ENCODE data around the gene ERICH4. TPM values are rescaled to one million over a fixed set of nuclear protein-coding genes. Genes with fewer than 3 reads are reported as not detected.

Gene ERICH4
- total RNA-seq, 4 donors from 2014 or later: not detected

DNA sequence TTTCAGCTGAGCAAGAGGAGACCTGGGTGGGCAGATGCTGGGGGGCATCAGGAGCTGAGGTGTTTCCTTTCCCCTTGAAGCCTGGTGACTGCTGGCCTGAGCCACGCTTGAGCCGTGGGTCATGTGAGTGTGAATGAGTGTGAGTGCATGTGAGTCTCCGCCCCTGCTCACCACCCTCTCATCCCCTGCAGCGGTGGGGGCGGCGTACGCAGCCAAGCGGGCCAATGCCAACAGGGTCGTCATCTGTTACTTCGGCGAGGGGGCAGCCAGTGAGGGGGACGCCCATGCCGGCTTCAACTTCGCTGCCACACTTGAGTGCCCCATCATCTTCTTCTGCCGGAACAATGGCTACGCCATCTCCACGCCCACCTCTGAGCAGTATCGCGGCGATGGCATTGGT lies 21.0 kb upstream of the ERICH4 start:
- Histone ChIP-seq H3K9me3 (no peaks in the 10 kb centered on the region), H3K4me3 (no peak overlapping the region), H3K36me3 (peaks cover 85% of the 10 kb centered on the region), H3K27ac (no peak overlapping the region), H3K4me1 (peaks cover 25% of the 10 kb centered on the region), H3K27me3 (no peaks in the 10 kb centered on the region)
- no peak for DNase-seq (ENCODE audit: low spot score in 2 of 2)
- TF ChIP-seq POLR2AphosphoS5 (IDR thresholded peaks at IDR 0.05) (no peak), POLR2A (IDR thresholded peaks at IDR 0.05) (no peak), EP300 (IDR thresholded peaks at IDR 0.05) (no peak)
- TF ChIP-seq, protein P1, sequence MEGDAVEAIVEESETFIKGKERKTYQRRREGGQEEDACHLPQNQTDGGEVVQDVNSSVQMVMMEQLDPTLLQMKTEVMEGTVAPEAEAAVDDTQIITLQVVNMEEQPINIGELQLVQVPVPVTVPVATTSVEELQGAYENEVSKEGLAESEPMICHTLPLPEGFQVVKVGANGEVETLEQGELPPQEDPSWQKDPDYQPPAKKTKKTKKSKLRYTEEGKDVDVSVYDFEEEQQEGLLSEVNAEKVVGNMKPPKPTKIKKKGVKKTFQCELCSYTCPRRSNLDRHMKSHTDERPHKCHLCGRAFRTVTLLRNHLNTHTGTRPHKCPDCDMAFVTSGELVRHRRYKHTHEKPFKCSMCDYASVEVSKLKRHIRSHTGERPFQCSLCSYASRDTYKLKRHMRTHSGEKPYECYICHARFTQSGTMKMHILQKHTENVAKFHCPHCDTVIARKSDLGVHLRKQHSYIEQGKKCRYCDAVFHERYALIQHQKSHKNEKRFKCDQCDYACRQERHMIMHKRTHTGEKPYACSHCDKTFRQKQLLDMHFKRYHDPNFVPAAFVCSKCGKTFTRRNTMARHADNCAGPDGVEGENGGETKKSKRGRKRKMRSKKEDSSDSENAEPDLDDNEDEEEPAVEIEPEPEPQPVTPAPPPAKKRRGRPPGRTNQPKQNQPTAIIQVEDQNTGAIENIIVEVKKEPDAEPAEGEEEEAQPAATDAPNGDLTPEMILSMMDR (IDR thresholded peaks at IDR 0.05): no peak
- WGBS: 88% methylated on average over 20 of the region's 20 CpGs

DNA sequence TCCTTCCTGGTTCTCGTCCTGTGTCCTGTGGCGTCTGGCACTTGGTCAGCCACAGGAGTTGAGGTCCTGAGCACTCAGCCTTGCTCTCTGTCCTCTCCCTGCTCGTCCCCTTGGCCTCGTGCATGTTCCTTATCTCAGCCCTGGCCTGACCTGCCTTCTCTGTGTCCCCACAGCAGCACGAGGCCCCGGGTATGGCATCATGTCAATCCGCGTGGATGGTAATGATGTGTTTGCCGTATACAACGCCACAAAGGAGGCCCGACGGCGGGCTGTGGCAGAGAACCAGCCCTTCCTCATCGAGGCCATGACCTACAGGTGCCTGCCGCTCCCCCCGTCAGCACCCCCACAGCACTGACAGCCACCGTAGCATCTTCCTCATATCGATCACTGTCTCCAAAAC lies 20.5 kb upstream of the ERICH4 start:
- H3K9me3 ChIP-seq: no peaks in the 10 kb centered on the region
- H3K4me1 ChIP-seq: peaks cover 28% of the 10 kb centered on the region
- WGBS: 84% methylated on average over 18 of the region's 18 CpGs
- H3K27ac ChIP-seq: no peak overlapping the region
- no peak overlapping the region for H3K4me3 ChIP-seq
- H3K27me3 ChIP-seq: no peaks in the 10 kb centered on the region
- TF ChIP-seq, protein P1 (IDR thresholded peaks at IDR 0.05): no peak
- TF ChIP-seq EP300 (IDR thresholded peaks at IDR 0.05) (no peak), POLR2AphosphoS5 (IDR thresholded peaks at IDR 0.05) (no peak), POLR2A (IDR thresholded peaks at IDR 0.05) (no peak)
- no peak for DNase-seq (ENCODE audit: low spot score in 2 of 2)
- peaks cover 81% of the 10 kb centered on the region for H3K36me3 ChIP-seq

DNA sequence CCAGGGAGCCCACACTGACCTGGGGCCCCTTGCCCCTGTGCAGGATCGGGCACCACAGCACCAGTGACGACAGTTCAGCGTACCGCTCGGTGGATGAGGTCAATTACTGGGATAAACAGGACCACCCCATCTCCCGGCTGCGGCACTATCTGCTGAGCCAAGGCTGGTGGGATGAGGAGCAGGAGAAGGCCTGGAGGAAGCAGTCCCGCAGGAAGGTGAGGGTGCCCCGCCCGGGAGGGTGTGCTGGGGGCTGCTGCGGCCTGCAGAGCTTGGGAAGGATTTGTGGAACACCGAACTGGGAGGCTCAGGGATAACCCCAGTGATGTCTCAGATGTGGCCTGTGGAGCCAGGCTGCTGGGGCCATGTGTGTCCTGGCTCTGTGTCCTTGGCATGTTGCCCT lies 20.0 kb upstream of the ERICH4 start:
- H3K4me1 ChIP-seq: peaks cover 33% of the 10 kb centered on the region
- H3K36me3 ChIP-seq: peaks cover 77% of the 10 kb centered on the region
- H3K27me3 ChIP-seq: no peaks in the 10 kb centered on the region
- H3K27ac ChIP-seq: no peak overlapping the region
- WGBS: 93% methylated on average over 11 of the region's 12 CpGs
- no peak for DNase-seq (ENCODE audit: low spot score in 2 of 2)
- H3K9me3 ChIP-seq: no peaks in the 10 kb centered on the region
- TF ChIP-seq, protein P1 (IDR thresholded peaks at IDR 0.05): no peak
- no peak for TF ChIP-seq POLR2A (IDR thresholded peaks at IDR 0.05)
- TF ChIP-seq EP300 (IDR thresholded peaks at IDR 0.05): no peak
- no peak overlapping the region for H3K4me3 ChIP-seq

DNA sequence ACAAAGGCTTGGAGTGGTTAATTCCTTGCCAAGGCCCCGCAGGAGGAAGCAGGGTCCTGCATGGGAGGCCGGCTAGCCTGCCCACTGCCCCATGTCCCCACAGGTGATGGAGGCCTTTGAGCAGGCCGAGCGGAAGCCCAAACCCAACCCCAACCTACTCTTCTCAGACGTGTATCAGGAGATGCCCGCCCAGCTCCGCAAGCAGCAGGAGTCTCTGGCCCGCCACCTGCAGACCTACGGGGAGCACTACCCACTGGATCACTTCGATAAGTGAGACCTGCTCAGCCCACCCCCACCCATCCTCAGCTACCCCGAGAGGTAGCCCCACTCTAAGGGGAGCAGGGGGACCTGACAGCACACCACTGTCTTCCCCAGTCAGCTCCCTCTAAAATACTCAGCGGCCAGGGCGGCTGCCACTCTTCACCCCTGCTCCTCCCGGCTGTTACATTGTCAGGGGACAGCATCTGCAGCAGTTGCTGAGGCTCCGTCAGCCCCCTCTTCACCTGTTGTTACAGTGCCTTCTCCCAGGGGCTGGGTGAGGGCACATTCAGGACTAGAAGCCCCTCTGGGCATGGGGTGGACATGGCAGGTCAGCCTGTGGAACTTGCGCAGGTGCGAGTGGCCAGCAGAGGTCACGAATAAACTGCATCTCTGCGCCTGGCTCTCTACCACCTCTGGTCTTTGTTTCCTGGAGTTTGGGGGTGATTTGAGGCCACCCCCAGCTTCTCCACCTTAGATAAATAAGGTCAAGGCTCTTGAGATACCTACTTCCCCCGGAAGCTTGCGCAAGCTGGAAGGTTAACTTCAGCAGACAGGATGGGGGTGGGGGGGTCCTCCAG lies 18.4 kb upstream of the ERICH4 start:
- Histone ChIP-seq H3K4me3 (no peak overlapping the region), H3K36me3 (peaks cover 65% of the 10 kb centered on the region), H3K4me1 (peaks cover 44% of the 10 kb centered on the region), H3K27me3 (no peaks in the 10 kb centered on the region), H3K27ac (no peak overlapping the region), H3K9me3 (no peaks in the 10 kb centered on the region)
- TF ChIP-seq POLR2AphosphoS5 (IDR thresholded peaks at IDR 0.05): no peak
- no peak for TF ChIP-seq EP300 (IDR thresholded peaks at IDR 0.05)
- TF ChIP-seq, protein P1 (IDR thresholded peaks at IDR 0.05): no peak
- no peak for TF ChIP-seq POLR2A (IDR thresholded peaks at IDR 0.05)
- WGBS: 88% methylated on average over 18 of the region's 21 CpGs
- no peak for DNase-seq (ENCODE audit: low spot score in 2 of 2)

DNA sequence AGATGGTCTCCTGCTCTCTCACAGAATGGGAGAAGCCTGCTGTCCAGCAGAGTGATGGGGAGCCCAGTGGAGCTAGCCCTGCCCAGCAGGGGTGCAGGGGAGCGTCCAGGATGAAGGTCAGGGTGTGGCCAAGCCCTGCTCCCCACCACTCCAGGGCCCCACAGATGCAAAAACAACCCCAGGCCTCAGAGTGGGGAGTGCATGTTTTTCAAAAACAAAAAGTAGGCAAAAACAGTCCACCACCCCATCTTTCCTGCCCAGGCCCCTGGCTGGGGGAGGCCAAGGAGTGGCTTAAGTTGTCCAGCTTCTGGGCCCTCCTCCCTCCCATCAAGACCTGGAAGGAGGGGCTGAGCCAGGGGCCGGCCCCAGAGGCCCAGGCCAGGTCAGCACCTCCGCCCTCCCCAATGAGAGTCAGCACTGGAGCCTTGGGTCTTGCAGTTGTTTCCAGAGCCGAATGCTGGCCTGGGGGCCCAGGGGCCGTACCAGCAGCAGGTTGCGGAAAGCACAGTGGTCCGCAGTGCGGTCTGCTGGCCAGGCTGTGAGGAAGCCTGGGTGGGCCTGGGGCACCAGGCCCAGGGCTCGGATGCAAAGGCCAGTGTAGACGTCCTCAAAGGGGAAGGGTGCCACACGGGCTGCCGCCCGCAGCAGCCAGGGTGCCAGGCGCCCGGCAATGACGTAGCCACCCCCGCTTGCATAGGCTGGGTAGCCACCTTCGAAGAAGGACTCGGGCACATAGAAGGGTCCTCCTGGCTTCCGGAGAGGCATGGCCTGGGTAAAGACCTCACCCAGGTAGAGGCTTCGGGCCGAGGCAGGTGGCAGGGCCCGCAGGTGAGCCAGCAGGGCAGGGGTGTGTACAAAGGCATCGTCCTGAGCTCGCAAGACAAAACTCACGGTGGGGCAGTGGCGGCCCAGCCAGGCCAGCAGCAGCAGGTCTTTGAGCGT lies 17.5 kb upstream of the ERICH4 start:
- H3K36me3 ChIP-seq: peaks cover 60% of the 10 kb centered on the region
- peak overlapping the region; percentile 57 for H3K4me3 ChIP-seq
- 75% methylated on average over 8 of the region's 28 CpGs for WGBS
- DNase-seq (ENCODE audit: low spot score in 2 of 2): peak in 1 of 2 donors; percentile 62
- H3K4me1 ChIP-seq: peaks cover 44% of the 10 kb centered on the region
- TF ChIP-seq, protein P1 (IDR thresholded peaks at IDR 0.05): no peak
- TF ChIP-seq EP300 (IDR thresholded peaks at IDR 0.05): no peak
- TF ChIP-seq POLR2AphosphoS5 (IDR thresholded peaks at IDR 0.05): no peak
- no peak for TF ChIP-seq POLR2A (IDR thresholded peaks at IDR 0.05)
- no peaks in the 10 kb centered on the region for H3K27me3 ChIP-seq
- no peaks in the 10 kb centered on the region for H3K9me3 ChIP-seq
- no peak overlapping the region for H3K27ac ChIP-seq

Measured in suprapubic skin (tissue), 4 donors.